Testis (tissue), 3 donors: ENCODE data around the gene DHRS3. TPM values are rescaled to one million over a fixed set of nuclear protein-coding genes. Genes with fewer than 3 reads are reported as not detected.
"Not testable (repeated sequence)": the region's sequence is repeated elsewhere in the genome, so short reads cannot be mapped to it uniquely, and the experiment has no call there.

ENCODE experiments used
- DNase-seq: peaks from one replicate; pipeline ENCODE4 v3.0.0-alpha.2; 2019
- H3K27ac ChIP-seq, 2 donors: fragments of 200-600 bp; sonication (generic); one replicate each; pipeline ENCODE4 v1.5.1; 2019
- H3K27me3 ChIP-seq: fragments of 200-600 bp; sonication (generic); one replicate; pipeline ENCODE4 v1.5.1; 2019
- H3K36me3 ChIP-seq: fragments of 200-600 bp; sonication (generic); one replicate; pipeline ENCODE4 v1.5.1; 2017; ENCODE audit warnings: low read depth; ENCODE audit errors: missing control alignments
- H3K4me1 ChIP-seq: fragments of 200-600 bp; sonication (generic); one replicate; pipeline ENCODE4 v1.5.1; 2019
- H3K4me3 ChIP-seq, 2 donors: fragments of 200-600 bp; sonication (generic); one replicate each; pipeline ENCODE4 v1.5.1; 2017 to 2019
- H3K9me3 ChIP-seq: fragments of 200-600 bp; sonication (generic); one replicate; pipeline ENCODE4 v1.5.1; 2017
- CTCF ChIP-seq, 3 experiments: fragments of 450-650 bp in 2 of 3; fragments of 200-600 bp in 1 of 3; sonication (generic) in 1 of 3; IDR thresholded peaks; one replicate each; pipeline ENCODE4 v1.5.1; 2016 to 2019; ENCODE audit warnings: antibody characterized with exemption in 3 of 3, mild to moderate bottlenecking in 2 of 3, moderate library complexity in 1 of 3
- POLR2A ChIP-seq: fragments of 450-650 bp; IDR thresholded peaks from one replicate; pipeline ENCODE4 v1.6.1; 2017; ENCODE audit warnings: antibody characterized with exemption, mild to moderate bottlenecking, moderate library complexity
- WGBS, 2 donors: methylation state at CpG; one replicate each; pipeline ENCODE4 v1.1.5; 2018; 5-methylcytosine and 5-hydroxymethylcytosine counted together
- intact Hi-C: fragments of 100-400 bp; cut with DNase I; formaldehyde crosslinking; loops from one replicate; pipeline ENCODE4 v1.15.1; 2023; ENCODE audit warnings: low total_unique reads
- polyA plus RNA-seq: library from polyadenylated mRNA; stranded (reverse); fragments of 350-450 nt; fragmentation: Illumina TruSeq; extraction: RNeasy Lipid Tissue Mini Kit (QIAGEN cat#74804); gene quantifications from one replicate; pipeline ENCODE4 v1.2.3, GENCODE V29; 2014; ENCODE audit warnings: low read depth, low replicate concordance; ENCODE audit not compliant: insufficient read depth
- total RNA-seq, 2 donors: library from RNA; depleted of rRNA; stranded (reverse); fragments of >200 nt; gene quantifications; one replicate each; pipeline ENCODE4 v1.2.3, GENCODE V29; 2016

Gene DHRS3
- total and polyA plus RNA-seq, 3 donors from 2014 or later = 27.1 to 38.7 (median 30.2) TPM

- 58 to 61% methylated on average over 22 to 32 of the region's 34 CpGs for WGBS, 2 donors
- H3K27ac ChIP-seq = no peak overlapping the region
- no peaks in the 10 kb centered on the region for H3K9me3 ChIP-seq
- DNase-seq = no peak
- H3K36me3 ChIP-seq = no peaks in the 10 kb centered on the region
- intact Hi-C loops = no loop called here
- H3K4me1 ChIP-seq = peaks cover 9% of the 10 kb centered on the region
- TF ChIP-seq CTCF (IDR thresholded peaks at IDR 0.05) (no peak), POLR2A (no peak)
- no peaks in the 10 kb centered on the region for H3K27me3 ChIP-seq
- H3K4me3 ChIP-seq = no peak overlapping the region
These were observed 78.1 kb downstream of the DHRS3 start for GRCh38 chr1:12539705-12540579.

- Histone ChIP-seq H3K27me3 (no peaks in the 10 kb centered on the region), H3K9me3 (no peaks in the 10 kb centered on the region), H3K36me3 (no peaks in the 10 kb centered on the region), H3K4me3 (no peak overlapping the region), H3K27ac (no peak overlapping the region), H3K4me1 (peaks cover 9% of the 10 kb centered on the region)
- DNase-seq = no peak
- TF ChIP-seq CTCF (IDR thresholded peaks at IDR 0.05) (no peak), POLR2A (no peak)
- 89% methylated on average over 2 of the region's 2 CpGs; no CpG with 5 or more reads in 1 of the 2 donors for WGBS, 2 donors
- intact Hi-C loops = no loop called here
These were observed 78.7 kb downstream of the DHRS3 start for GRCh38 chr1:12539320-12539704.

- intact Hi-C loops, H3K27me3 ChIP-seq, DNase-seq, H3K4me1 ChIP-seq, H3K27ac ChIP-seq, H3K36me3 ChIP-seq, H3K4me3 ChIP-seq, H3K9me3 ChIP-seq: not testable (repeated sequence)
- 81 to 97% methylated on average over 3 of the region's 3 CpGs for WGBS, 2 donors
These were observed 79.5 kb downstream of the DHRS3 start for GRCh38 chr1:12538536-12538935.

GRCh38 chr1:12537906-12538461 is 80.0 kb downstream of the DHRS3 start:
- 86 to 96% methylated on average over 3 of the region's 3 CpGs for WGBS, 2 donors
- peaks cover 9% of the 10 kb centered on the region for H3K4me1 ChIP-seq
- no peak for DNase-seq
- no peak overlapping the region for H3K4me3 ChIP-seq
- TF ChIP-seq CTCF (IDR thresholded peaks at IDR 0.05) (no peak), POLR2A (no peak)
- H3K36me3 ChIP-seq = no peaks in the 10 kb centered on the region
- no peaks in the 10 kb centered on the region for H3K9me3 ChIP-seq
- no peak overlapping the region for H3K27ac ChIP-seq
- H3K27me3 ChIP-seq = no peaks in the 10 kb centered on the region
- intact Hi-C loops = no loop called here

GRCh38 chr1:12537294-12537693 is 80.7 kb downstream of the DHRS3 start:
- Histone ChIP-seq H3K27ac (no peak overlapping the region), H3K36me3 (no peaks in the 10 kb centered on the region), H3K4me3 (no peak overlapping the region), H3K4me1 (peaks cover 9% of the 10 kb centered on the region), H3K9me3 (no peaks in the 10 kb centered on the region), H3K27me3 (no peaks in the 10 kb centered on the region)
- WGBS, 2 donors = 91 to 93% methylated on average over 4 of the region's 4 CpGs
- intact Hi-C loops = no loop called here
- DNase-seq = no peak
- no peak for TF ChIP-seq CTCF (IDR thresholded peaks at IDR 0.05)
- no peak for TF ChIP-seq POLR2A
